PC-3 (cell line): ENCODE results near the gene SYT1. TPM values are rescaled to one million over a fixed set of nuclear protein-coding genes. Genes with fewer than 3 reads are reported as not detected.

Experiments used
- ATAC-seq: fragments of 200-7000 bp; cut with Tn5 transposase; 2 replicates; pipeline ENCODE4 v1.9.1; 2020; ENCODE audit warnings: mild to moderate bottlenecking, moderate library complexity
- BruUV-seq: library from RNA; stranded (reverse); fragments of 400-500 nt; replicated peaks from 2 replicates; lab custom pipeline; 2021; lab: Mats Ljungman, UMichigan
- CTCF ChIA-PET: fragments of 300-600 bp; sonication (Branson Sonifier 250); formaldehyde crosslinking; loops from one replicate; lab custom pipeline; 2022; ENCODE audit warnings: antibody characterized with exemption; lab: Charles Lee
- POLR2A ChIA-PET: fragments of 300-600 bp; sonication (Branson Sonifier 250); formaldehyde crosslinking; loops from one replicate; lab custom pipeline; 2022; ENCODE audit warnings: antibody characterized with exemption; ENCODE audit not compliant: unreplicated experiment; lab: Charles Lee
- DNase-seq: peaks from one replicate; pipeline ENCODE4 v3.0.0-alpha.2; 2015
- H2AFZ ChIP-seq: fragments of 300-600 bp; sonication (generic); 2 replicates; pipeline ENCODE4 v1.6.0; 2016; ENCODE audit warnings: antibody characterized with exemption, low read length
- H3F3A ChIP-seq: fragments of 300-600 bp; sonication (generic); one replicate; pipeline ENCODE4 v1.6.0; 2017; ENCODE audit warnings: antibody characterized with exemption, low read length, control low read depth, mild to moderate bottlenecking; ENCODE audit not compliant: unreplicated experiment
- H3K27ac ChIP-seq: fragments of 300-600 bp; sonication (generic); 2 replicates; pipeline ENCODE4 v1.5.1; 2016; ENCODE audit warnings: mild to moderate bottlenecking, low read length
- H3K27me3 ChIP-seq: fragments of 300-600 bp; sonication (generic); 2 replicates; pipeline ENCODE4 v1.6.1; 2016; ENCODE audit warnings: low read length, mixed read lengths
- H3K36me3 ChIP-seq: fragments of 300-600 bp; sonication (generic); 2 replicates; pipeline ENCODE4 v1.6.1; 2016; ENCODE audit warnings: low read depth, mixed run types, low read length, mixed read lengths
- H3K4me1 ChIP-seq: fragments of 300-600 bp; sonication (generic); 2 replicates; pipeline ENCODE4 v1.5.1; 2016; ENCODE audit warnings: low read length; ENCODE audit not compliant: insufficient read depth
- H3K4me2 ChIP-seq: fragments of 300-600 bp; sonication (generic); 2 replicates; pipeline ENCODE4 v1.6.0; 2016; ENCODE audit warnings: low read length
- H3K4me3 ChIP-seq: fragments of 300-600 bp; sonication (generic); 2 replicates; pipeline ENCODE4 v1.5.1; 2016; ENCODE audit warnings: mild to moderate bottlenecking, low read length, mixed read lengths
- H3K79me2 ChIP-seq: fragments of 300-600 bp; sonication (generic); 2 replicates; pipeline ENCODE4 v1.6.1; 2017; ENCODE audit warnings: low read length, mixed read lengths
- H3K9ac ChIP-seq: fragments of 300-600 bp; sonication (generic); 2 replicates; pipeline ENCODE4 v1.6.0; 2016; ENCODE audit warnings: mild to moderate bottlenecking, low read length
- H3K9me2 ChIP-seq: fragments of 300-600 bp; sonication (generic); replicated peaks from 2 replicates; pipeline ENCODE4 v1.6.1; 2016; ENCODE audit warnings: mixed run types, low read length, mixed read lengths
- H3K9me3 ChIP-seq: fragments of 300-600 bp; sonication (generic); 2 replicates; pipeline ENCODE4 v1.6.1; 2016; ENCODE audit warnings: low read length, mixed read lengths
- H4K20me1 ChIP-seq: fragments of 300-600 bp; sonication (generic); 2 replicates; pipeline ENCODE4 v1.6.1; 2016; ENCODE audit warnings: low read length, mixed read lengths
- EZH2 ChIP-seq: fragments of 300-600 bp; sonication (generic); IDR thresholded peaks from one replicate; pipeline ENCODE4 v1.6.1; 2017; ENCODE audit warnings: antibody characterized with exemption, mild to moderate bottlenecking, low read length; ENCODE audit not compliant: unreplicated experiment
- EZH2phosphoT487 ChIP-seq: fragments of 300-600 bp; sonication (generic); IDR thresholded peaks from 2 replicates; pipeline ENCODE4 v1.6.1; 2018; ENCODE audit warnings: mild to moderate bottlenecking, antibody characterized with exemption, low read length, borderline replicate concordance
- intact Hi-C: fragments of 100-400 bp; cut with micrococcal nuclease; formaldehyde crosslinking; loops from 2 replicates; pipeline ENCODE4 v1.9.0; 2023
- total RNA-seq: library from RNA; depleted of rRNA; stranded (reverse); fragments of >200 nt; gene quantifications from 2 replicates; pipeline ENCODE4 v1.2.3, GENCODE V29; 2014
- TF ChIP-seq, protein P1 (sequence below): fragments of 300-600 bp; sonication (generic); conservative IDR thresholded peaks from 2 replicates; pipeline ENCODE4 v1.5.1; 2017; ENCODE audit warnings: antibody characterized with exemption, low read depth, mild to moderate bottlenecking, low read length

The SYT1 gene
- total RNA-seq, 1 experiment from 2014 or later, result 0.51 TPM

DNA sequence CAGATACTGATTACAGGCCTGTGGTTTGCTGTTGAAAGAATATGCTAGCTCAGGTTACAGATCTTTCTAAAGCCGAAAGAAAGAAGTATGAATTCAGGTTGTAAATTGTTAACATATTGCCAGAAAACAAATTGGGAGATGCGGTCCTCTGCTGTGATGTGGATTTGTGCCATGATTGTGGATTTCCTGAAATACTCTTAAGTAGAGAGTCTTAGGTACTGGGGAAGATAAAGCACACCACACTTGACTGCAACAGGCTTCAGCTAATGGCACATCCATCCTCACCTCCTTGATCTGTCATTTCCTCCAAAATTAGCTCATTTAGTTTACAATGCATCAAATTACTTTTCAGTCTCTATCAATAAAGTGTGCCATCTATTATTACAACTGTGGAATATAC, 279.2 kb downstream of the SYT1 start:
- H4K20me1 ChIP-seq, result no peaks in the 10 kb centered on the region
- H3K9me3 ChIP-seq, result no peaks in the 10 kb centered on the region
- DNase-seq, result no peak
- H3K4me3 ChIP-seq, result no peak overlapping the region
- no peaks in the 10 kb centered on the region for H3K79me2 ChIP-seq
- no peak overlapping the region for H3K27ac ChIP-seq
- H2AFZ ChIP-seq, result no peak overlapping the region
- intact Hi-C loops, result no loop called here
- H3K4me2 ChIP-seq, result no peak overlapping the region
- no peaks in the 10 kb centered on the region for H3K4me1 ChIP-seq
- TF ChIP-seq EZH2phosphoT487 (no peak), EZH2 (no peak)
- TF ChIP-seq, protein P1, sequence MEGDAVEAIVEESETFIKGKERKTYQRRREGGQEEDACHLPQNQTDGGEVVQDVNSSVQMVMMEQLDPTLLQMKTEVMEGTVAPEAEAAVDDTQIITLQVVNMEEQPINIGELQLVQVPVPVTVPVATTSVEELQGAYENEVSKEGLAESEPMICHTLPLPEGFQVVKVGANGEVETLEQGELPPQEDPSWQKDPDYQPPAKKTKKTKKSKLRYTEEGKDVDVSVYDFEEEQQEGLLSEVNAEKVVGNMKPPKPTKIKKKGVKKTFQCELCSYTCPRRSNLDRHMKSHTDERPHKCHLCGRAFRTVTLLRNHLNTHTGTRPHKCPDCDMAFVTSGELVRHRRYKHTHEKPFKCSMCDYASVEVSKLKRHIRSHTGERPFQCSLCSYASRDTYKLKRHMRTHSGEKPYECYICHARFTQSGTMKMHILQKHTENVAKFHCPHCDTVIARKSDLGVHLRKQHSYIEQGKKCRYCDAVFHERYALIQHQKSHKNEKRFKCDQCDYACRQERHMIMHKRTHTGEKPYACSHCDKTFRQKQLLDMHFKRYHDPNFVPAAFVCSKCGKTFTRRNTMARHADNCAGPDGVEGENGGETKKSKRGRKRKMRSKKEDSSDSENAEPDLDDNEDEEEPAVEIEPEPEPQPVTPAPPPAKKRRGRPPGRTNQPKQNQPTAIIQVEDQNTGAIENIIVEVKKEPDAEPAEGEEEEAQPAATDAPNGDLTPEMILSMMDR, result no peak
- no peaks in the 10 kb centered on the region for H3F3A ChIP-seq
- no peak overlapping the region for H3K9ac ChIP-seq
- no peak for ATAC-seq
- CTCF ChIA-PET, result no interaction called here
- POLR2A ChIA-PET, result no interaction called here
- BruUV-seq, result no TSS peak
- no peaks in the 10 kb centered on the region for H3K9me2 ChIP-seq
- no peaks in the 10 kb centered on the region for H3K36me3 ChIP-seq
- H3K27me3 ChIP-seq, result no peaks in the 10 kb centered on the region

DNA sequence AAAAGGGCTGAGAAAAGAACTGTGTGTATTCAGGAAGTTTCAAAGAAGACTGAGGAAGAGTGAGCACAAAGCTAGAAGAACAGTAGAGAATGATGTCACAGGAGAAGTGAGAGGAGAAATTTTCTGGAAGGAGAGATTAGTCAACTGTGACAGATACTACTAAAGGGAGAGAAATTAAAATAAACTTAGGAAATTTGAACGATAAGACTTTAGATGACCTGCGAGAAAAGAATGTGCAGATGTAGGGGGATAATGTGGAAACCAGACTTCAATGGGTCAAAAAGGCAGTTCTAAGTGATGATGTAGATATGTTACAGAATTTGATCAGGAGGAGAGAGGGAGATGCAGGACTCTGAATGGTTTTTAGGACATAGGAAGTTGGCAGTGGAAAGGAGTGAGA, 287.4 kb downstream of the SYT1 start:
- no TSS peak for BruUV-seq
- ChIA-PET POLR2A (no interaction called here), CTCF (no interaction called here)
- TF ChIP-seq, protein P1, result no peak
- no peak for TF ChIP-seq EZH2phosphoT487
- no peak for TF ChIP-seq EZH2
- DNase-seq, result no peak
- no peaks in the 10 kb centered on the region for H3K36me3 ChIP-seq
- no peak overlapping the region for H3K4me3 ChIP-seq
- H2AFZ ChIP-seq, result no peak overlapping the region
- H3K9ac ChIP-seq, result no peak overlapping the region
- ATAC-seq, result no peak
- intact Hi-C loops, result no loop called here
- no peak overlapping the region for H3K4me2 ChIP-seq
- H3K79me2 ChIP-seq, result no peaks in the 10 kb centered on the region
- no peaks in the 10 kb centered on the region for H3F3A ChIP-seq
- H3K27ac ChIP-seq, result no peak overlapping the region
- H3K9me2 ChIP-seq, result no peaks in the 10 kb centered on the region
- H3K9me3 ChIP-seq, result no peaks in the 10 kb centered on the region
- no peaks in the 10 kb centered on the region for H3K4me1 ChIP-seq
- no peaks in the 10 kb centered on the region for H3K27me3 ChIP-seq
- no peaks in the 10 kb centered on the region for H4K20me1 ChIP-seq

DNA sequence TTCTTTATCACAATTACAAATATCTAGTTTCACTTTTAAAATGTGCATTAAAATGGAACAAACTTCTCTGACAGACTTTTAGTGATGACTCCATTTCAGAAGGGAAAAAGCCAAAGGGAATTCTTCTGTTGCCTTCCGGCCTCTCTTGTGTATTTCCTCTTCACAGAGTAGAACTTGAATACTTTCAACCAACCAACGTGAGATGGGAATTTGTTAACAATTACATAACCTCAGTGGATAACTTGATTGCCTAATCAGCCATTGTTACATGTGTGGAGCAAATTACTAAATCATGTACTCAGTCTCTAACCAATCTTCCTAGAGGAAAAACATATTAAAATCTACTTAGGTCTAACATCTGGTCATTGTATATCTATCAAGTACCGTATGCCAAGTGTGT, 291.1 kb downstream of the SYT1 start:
- no peak overlapping the region for H3K4me2 ChIP-seq
- DNase-seq (no peak), ATAC-seq (no peak)
- no peaks in the 10 kb centered on the region for H4K20me1 ChIP-seq
- H3K4me3 ChIP-seq, result no peak overlapping the region
- H3K36me3 ChIP-seq, result no peaks in the 10 kb centered on the region
- no peaks in the 10 kb centered on the region for H3K9me3 ChIP-seq
- no peaks in the 10 kb centered on the region for H3K4me1 ChIP-seq
- H3K27me3 ChIP-seq, result no peaks in the 10 kb centered on the region
- intact Hi-C loops, result no loop called here
- CTCF ChIA-PET, result no interaction called here
- no peaks in the 10 kb centered on the region for H3K9me2 ChIP-seq
- H3K9ac ChIP-seq, result no peak overlapping the region
- POLR2A ChIA-PET, result no interaction called here
- H3K27ac ChIP-seq, result no peak overlapping the region
- no peaks in the 10 kb centered on the region for H3F3A ChIP-seq
- H3K79me2 ChIP-seq, result no peaks in the 10 kb centered on the region
- BruUV-seq, result no TSS peak
- TF ChIP-seq EZH2 (no peak), EZH2phosphoT487 (no peak)
- TF ChIP-seq, protein P1, result no peak
- no peak overlapping the region for H2AFZ ChIP-seq
